T-helper 2 cell treated with Interferon-gamma antibody and Interleukin-4, amounts not matched to agents 100 ng/mL and 5 ng/mL, for 36 hours (primary cell): Measurements from ENCODE around the gene CCDC63. TPM values are rescaled to one million over a fixed set of nuclear protein-coding genes. Genes with fewer than 3 reads are reported as not detected.

Source experiments
- intact Hi-C: fragments of 100-400 bp; cut with micrococcal nuclease; formaldehyde crosslinking; loops from one replicate; pipeline ENCODE4 v1.15.1; 2023
- total RNA-seq: library from RNA; stranded (reverse); gene quantifications from 2 replicates; pipeline ENCODE4 v1.2.3, GENCODE V29; 2022

Gene CCDC63
- total RNA-seq, 1 donor from 2014 or later: not detected

DNA sequence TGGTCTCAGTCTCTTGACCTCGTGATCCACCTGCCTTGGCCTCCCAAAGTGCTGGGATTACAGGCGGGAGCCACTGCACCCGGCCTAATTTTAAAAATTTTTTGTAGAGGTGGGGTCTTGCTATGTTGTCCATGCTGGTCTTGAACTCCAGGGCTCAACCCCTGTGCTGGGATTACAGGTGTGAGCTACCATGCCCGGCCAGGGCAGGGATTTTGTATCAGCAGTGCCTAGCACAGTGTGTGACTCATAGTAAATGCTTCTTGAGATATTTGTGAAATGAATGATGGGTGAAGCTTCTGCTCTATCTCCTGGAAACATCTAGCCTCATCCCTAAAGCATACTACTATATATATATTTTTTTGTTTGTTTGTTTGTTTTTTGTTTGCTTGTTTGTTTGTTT is 36.5 kb downstream of the CCDC63 start:
- intact Hi-C loops: loop anchor here (10.0 kb wide), 1 partner anchor 438 kb away; no protein-coding TSS in a partner anchor

- intact Hi-C loops: loop anchor here (5.0 to 10.0 kb wide), 2 partner anchors 273 to 440 kb away; partner anchors contain the start of gene TCTN1
Observed at GRCh38 chr12:110885152-110885840, 38.5 kb downstream of the CCDC63 start.

- intact Hi-C loops: loop anchor here (1.0 to 10.0 kb wide), 3 partner anchors 190 to 444 kb away; partner anchors contain the start of gene TCTN1
Observed at GRCh38 chr12:110888256-110888991, 41.6 kb downstream of the CCDC63 start.

DNA sequence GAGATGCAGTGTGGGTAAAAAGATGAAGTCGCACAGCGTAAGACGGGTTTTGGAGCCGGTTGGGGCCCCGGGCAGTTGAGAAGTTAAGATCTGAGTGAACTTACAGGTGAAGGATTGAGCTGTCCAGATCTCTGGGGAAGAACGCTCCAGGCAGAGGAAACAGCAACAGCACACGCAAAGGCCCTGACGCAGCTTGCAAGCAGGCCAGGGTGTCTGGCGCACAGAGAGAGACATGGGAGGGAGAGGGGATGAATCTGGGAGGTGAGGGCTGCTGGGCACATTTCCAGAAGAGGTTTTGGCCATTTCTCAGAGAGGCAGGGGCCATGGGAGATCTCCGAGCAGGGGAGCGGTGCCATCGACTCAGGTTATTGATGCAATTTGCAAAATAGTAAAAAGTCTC is 42.6 kb downstream of the CCDC63 start:
- intact Hi-C loops: loop anchor here (5.0 to 10.0 kb wide), 2 partner anchors 277 to 445 kb away; partner anchors contain the start of gene TCTN1

DNA sequence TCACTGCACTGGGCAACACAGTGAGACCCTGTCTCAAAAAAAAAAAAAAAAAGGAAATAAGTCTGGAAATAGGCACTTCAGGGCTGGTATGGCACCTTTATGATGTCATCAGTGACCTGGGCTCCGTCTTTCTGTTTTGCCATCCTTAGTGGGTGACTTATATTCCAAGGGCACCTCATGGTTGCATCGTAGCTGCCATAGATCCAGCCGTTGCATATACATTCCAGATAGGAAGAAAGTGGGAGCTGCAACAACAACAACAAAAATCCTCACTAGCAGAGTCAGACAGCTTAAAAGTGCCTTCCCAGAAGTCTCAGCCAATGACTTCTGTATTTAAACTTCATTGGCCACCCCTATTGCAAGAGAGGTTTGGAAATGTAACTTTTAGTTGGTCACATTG is 47.2 kb downstream of the CCDC63 start:
- intact Hi-C loops: no loop called here

DNA sequence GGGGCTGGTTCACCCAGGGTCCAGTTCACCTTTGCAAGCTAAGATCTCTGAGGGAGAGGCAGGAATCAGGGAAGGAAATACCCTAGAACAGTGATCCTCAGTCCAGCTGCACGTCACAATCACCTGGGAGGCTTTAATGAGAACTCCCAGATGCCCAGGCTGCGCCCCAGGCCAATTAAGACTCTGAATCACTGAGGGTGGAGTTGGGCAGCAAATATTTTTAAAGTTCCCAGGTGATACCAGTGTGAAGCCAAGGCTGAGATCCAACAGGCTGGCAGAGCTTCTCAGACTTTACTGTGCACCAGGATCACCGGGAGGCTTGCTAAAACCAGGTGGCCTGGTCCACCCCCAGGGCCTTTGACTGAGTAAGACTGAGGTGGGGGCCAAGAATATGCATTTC is 49.8 kb downstream of the CCDC63 start:
- intact Hi-C loops: no loop called here

- intact Hi-C loops: no loop called here
Observed at GRCh38 chr12:110901401-110901800, 54.6 kb downstream of the CCDC63 start.

GRCh38 chr12:110903511-110903910 is 56.7 kb downstream of the CCDC63 start:
- intact Hi-C loops: no loop called here

DNA sequence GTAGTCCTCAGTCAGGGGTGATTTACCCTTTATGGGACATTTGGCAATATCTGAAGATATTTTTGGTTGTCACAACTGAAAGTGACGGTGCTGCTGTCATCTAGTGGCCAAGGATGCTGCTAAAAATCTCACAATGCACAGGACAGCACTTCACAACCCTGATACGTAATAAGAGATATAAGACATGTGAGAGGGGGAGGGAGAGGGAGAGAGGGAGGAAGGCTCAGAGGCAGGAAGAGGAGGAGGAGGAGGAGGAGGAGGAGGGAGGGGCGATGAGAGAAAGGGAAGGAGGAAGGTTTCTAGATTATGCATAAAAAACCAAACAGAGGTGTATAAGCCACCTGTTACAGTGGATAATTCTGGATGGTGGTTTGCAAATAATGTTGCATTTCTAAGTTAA is 59.3 kb downstream of the CCDC63 start:
- intact Hi-C loops: no loop called here

GRCh38 chr12:110906516-110906915 is 59.7 kb downstream of the CCDC63 start:
- intact Hi-C loops: no loop called here

GRCh38 chr12:110906985-110907384 is 60.2 kb downstream of the CCDC63 start:
- intact Hi-C loops: no loop called here

- intact Hi-C loops: no loop called here
Observed at GRCh38 chr12:110907583-110907982, 60.8 kb downstream of the CCDC63 start.

DNA sequence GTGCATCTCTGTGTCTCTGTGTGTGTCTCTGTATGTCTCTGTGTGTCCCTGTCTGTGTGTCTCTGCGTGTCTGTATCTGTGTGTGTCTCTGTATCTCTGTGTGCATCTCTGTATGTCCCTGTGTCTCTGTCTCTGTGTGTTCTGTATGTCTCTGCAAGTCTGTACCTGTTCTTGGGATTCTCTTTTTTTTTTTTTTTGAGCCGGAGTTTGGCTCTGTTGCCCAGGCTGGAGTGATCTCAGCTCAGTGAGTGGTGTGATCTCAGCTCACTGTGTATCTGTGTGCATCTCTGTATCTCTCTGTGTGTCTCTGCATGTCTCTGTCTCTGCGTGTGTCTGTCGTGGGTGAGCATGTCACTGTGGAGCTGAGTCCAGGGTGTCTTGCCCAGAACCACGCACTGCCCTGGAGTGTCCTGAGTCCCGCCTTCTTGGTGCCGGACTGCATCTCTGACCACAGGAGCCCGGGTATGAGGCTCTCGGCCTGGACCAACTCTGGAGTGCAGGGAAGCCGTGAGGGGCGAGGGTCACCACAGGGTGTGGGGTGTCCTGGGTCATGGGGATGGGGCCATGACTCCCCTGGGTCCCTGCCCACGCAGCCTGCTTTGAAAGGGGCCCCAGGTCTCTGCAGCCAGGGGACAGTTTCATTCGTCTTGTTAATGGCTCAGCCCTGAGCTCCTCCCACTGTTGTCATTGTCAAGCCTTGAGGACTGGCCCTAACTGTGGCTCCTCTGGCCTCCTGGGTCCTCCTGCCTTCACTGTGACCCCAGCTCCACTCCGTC is 61.8 kb downstream of the CCDC63 start:
- intact Hi-C loops: no loop called here

DNA sequence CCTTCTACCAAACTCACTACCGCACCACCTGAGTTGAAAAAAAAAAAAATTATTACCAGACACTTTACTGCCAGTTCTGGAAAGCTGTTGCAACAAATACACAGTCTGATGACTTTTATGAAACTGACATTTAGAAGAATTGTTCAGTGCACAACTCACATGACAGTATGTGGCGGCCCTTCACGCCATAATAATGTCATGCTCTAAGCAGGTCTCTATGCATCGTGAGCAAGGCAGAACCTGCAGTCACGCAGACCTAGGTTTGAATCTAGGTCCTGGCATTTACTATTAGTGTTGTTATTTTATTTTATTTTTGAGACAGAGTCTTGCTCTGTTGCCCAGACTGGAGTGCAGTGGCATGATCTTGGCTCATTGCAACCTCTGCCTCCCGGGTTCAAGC is 65.5 kb downstream of the CCDC63 start:
- intact Hi-C loops: no loop called here

DNA sequence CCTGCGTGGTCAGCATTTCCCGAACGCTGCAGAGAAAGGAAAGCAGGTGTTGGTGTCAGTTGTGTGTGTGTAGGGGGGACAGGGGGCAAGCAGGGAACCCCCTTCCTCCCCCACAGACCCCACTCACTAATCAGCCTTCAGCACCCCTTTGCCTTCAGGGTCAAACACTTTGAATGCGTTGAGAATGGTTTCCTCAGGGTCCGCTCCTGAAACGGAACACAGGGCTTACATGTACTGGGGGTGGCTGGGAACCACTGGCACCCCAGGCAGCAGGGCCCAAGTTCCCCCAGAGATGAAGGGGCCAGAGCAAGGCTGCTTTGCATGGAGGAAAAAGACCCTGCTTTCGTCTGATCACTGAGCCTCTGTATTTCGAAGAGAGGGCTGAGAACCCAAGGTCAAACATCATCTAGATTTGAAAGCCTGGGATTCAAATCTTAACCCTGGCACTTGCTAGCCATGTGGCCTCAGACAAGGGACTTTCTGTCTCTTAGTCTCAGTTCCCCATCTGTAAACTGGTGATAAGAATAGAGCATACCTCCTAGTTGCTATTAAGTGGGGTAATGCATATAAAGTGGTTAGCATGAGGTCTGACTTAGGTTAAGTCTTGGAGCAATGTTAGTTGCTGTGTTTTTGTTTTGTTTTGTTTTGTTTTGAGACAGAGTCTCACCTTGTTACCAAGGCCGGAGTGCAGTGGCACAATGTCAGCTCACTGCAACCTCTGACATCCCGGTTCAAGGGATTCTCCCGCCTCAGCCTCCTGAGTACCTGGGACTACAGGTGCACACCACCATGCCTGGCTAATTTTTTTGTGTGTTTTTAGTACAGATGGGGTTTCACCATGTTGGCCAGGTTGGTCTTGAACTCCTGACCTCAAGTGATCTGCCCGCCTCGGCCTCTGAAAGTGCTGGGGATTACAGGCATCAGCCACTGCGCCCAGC is 66.6 kb downstream of the CCDC63 start:
- intact Hi-C loops: no loop called here

DNA sequence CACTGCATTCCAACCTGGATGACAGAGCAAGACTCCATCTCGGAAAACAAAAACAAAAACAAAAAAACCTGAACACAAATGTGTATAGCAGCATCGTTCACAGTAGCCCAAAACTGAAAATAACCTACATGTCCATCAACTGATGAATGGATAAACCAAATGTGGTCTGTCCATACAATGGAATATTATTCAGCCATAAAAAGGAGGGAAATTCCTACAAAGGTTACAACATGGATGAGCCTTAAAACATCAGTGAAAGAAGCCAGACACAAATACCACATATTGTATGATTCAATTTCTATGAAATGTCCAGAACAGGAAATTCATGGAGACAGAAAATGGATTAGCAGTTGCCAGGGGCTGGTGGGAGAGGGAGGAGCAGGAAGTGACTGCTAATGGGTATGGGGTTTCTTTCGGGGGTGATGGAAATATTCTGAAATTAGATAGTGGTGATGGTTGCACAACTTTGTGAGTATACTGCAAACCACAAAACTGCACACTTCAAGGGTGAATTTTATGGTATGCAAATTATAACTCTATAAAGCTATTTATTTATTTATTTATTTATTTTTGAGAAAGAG is 69.6 kb downstream of the CCDC63 start:
- intact Hi-C loops: no loop called here

DNA sequence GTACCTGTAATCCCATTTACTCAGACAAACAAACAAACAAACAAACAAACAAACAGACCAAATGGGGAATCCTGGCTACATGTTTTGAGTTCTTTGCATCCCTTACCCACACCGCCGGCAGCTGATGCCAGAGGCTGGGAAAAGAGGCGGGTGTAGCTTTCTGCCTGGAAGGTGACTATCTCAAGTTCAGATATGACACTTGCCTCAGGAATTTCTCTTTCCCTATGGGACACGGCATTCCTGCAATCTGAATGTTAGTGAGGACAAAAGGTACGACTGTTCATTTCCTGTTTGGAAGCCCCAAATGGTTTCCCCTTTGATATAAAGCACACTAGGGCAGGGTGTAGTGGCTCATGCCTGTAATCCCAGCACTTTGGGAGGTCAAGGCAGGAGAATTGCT is 70.7 kb downstream of the CCDC63 start:
- intact Hi-C loops: no loop called here

GRCh38 chr12:110917961-110918360 is 71.2 kb downstream of the CCDC63 start:
- intact Hi-C loops: no loop called here

DNA sequence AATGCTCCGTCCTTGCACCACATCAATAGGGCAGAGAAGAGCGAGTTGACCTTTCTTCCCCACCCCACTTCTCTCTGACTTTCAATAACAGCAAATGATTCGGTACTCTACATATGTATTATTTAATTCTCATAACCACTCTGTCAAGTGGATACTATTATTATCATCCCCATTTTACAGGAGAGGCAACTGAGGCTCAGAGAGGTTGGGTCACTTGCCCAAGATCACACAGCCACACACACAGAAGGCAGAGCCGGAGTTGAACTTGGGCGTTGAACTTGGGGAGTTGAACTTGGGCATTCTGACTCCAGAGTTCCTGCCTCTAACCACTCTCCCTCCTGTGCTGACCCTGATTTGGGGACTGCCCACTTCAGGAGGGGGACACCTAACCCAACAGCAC is 72.9 kb downstream of the CCDC63 start:
- intact Hi-C loops: no loop called here

GRCh38 chr12:110920324-110920910 is 73.6 kb downstream of the CCDC63 start, which contains the start of gene MYL2:
Gene MYL2, minus strand, starts transcription at chr12:110920579. Its CDS starts 50 bp downstream, at chr12:110920529.
- intact Hi-C loops: no loop called here
